Spleen (tissue), 7 donors: ENCODE data around the gene NME3.

Experiments used
- CTCF ChIP-seq, 11 experiments: fragments of 200-600 bp in 7 of 11; fragments of 450-650 bp in 4 of 11; sonication (generic) in 4 of 11; IDR thresholded peaks in 8 of 11; conservative IDR thresholded peaks in 3 of 11; 1 replicate in 7 of 11; 2 replicates in 4 of 11; pipeline versions ENCODE4 v1.4.0 to v1.8.0; 2016 to 2021; ENCODE audit warnings: antibody characterized with exemption in 11 of 11, inconsistent platforms in 4 of 11, mild to moderate bottlenecking in 1 of 11
- POLR2A ChIP-seq, 3 donors: fragments of 450-650 bp; IDR thresholded peaks; one replicate each; pipeline ENCODE4 v1.5.1; 2017; ENCODE audit warnings: antibody characterized with exemption in 3 of 3, mild to moderate bottlenecking in 1 of 3
- POLR2AphosphoS5 ChIP-seq, 3 donors: sonication (generic); formaldehyde crosslinking; IDR thresholded peaks; one replicate each; pipeline ENCODE4 v1.5.1; 2017; ENCODE audit warnings: antibody characterized with exemption in 3 of 3
- donor health status: DM: no; HTN: no; CAD: no; lungs with moderate emphysema.
- donor health status: DM: no; HTN: no; CAD: no.
- donor health status: DM: no; HTN: no; CAD: no.

GRCh38 chr16:1771864-1772361, 570 bp upstream of the NME3 start:
- TF ChIP-seq CTCF (IDR thresholded peaks at IDR 0.05 in 8 of 11, conservative IDR thresholded peaks at IDR 0.05 in 3 of 11) (no peak), POLR2A (IDR thresholded peaks at IDR 0.05) (no peak), POLR2AphosphoS5 (IDR thresholded peaks at IDR 0.05) (no peak)
